Hepatocyte (in vitro differentiated cells): ENCODE data around the gene EXOC4. TPM values are rescaled to one million over a fixed set of nuclear protein-coding genes. Genes with fewer than 3 reads are reported as not detected.

Source experiments
- DNase-seq: peaks from one replicate; pipeline ENCODE4 v3.0.0-alpha.2; 2016; ENCODE audit warnings: low spot score
- H2AFZ ChIP-seq: fragments of 200-600 bp; sonication (generic); 2 replicates; pipeline ENCODE4 v1.6.0; 2016; ENCODE audit warnings: antibody characterized with exemption, mild to moderate bottlenecking
- H3K27ac ChIP-seq: fragments of 200-600 bp; sonication (generic); 2 replicates; pipeline ENCODE4 v1.5.1; 2016; ENCODE audit warnings: mild to moderate bottlenecking
- H3K27me3 ChIP-seq: fragments of 200-600 bp; sonication (generic); 2 replicates; pipeline ENCODE4 v1.6.1; 2016
- H3K36me3 ChIP-seq: fragments of 200-600 bp; sonication (generic); replicated peaks from 2 replicates; pipeline ENCODE4 v1.5.1; 2016; ENCODE audit warnings: low read depth; ENCODE audit not compliant: insufficient read depth
- H3K4me1 ChIP-seq: fragments of 200-600 bp; sonication (generic); 2 replicates; pipeline ENCODE4 v1.5.1; 2016; ENCODE audit warnings: mild to moderate bottlenecking, moderate library complexity; ENCODE audit not compliant: insufficient read depth
- H3K4me2 ChIP-seq: fragments of 200-600 bp; sonication (generic); 2 replicates; pipeline ENCODE4 v1.6.0; 2016
- H3K4me3 ChIP-seq: fragments of 200-600 bp; sonication (generic); 2 replicates; pipeline ENCODE4 v1.5.1; 2016; ENCODE audit warnings: mild to moderate bottlenecking
- H3K79me2 ChIP-seq: fragments of 200-600 bp; sonication (generic); 2 replicates; pipeline ENCODE4 v1.6.0; 2017; ENCODE audit warnings: mild to moderate bottlenecking
- H3K9me2 ChIP-seq: fragments of 200-600 bp; sonication (generic); replicated peaks from 2 replicates; pipeline ENCODE4 v1.6.0; 2017; ENCODE audit warnings: mild to moderate bottlenecking; ENCODE audit not compliant: insufficient read depth
- H3K9me3 ChIP-seq: fragments of 200-600 bp; sonication (generic); 2 replicates; pipeline ENCODE4 v1.5.1; 2016; ENCODE audit warnings: low read depth, mild to moderate bottlenecking
- H4K20me1 ChIP-seq: fragments of 200-600 bp; sonication (generic); 2 replicates; pipeline ENCODE4 v1.6.0; 2016; ENCODE audit warnings: mild to moderate bottlenecking; ENCODE audit not compliant: insufficient read depth, poor library complexity, severe bottlenecking
- EZH2 ChIP-seq: fragments of 200-600 bp; sonication (generic); IDR thresholded peaks from 2 replicates; pipeline ENCODE4 v1.6.1; 2016; ENCODE audit warnings: antibody characterized with exemption, mild to moderate bottlenecking, borderline replicate concordance
- EZH2phosphoT487 ChIP-seq: fragments of 200-600 bp; sonication (generic); IDR thresholded peaks from one replicate; pipeline ENCODE4 v1.6.1; 2018; ENCODE audit warnings: antibody characterized with exemption, mild to moderate bottlenecking, low read depth, moderate library complexity; ENCODE audit not compliant: unreplicated experiment, severe bottlenecking
- WGBS: methylation state at CpG from one replicate; pipeline ENCODE4 v1.1.6; 2016; ENCODE audit warnings: low lambda C conversion rate; ENCODE audit errors: missing lambda C conversion rate; 5-methylcytosine and 5-hydroxymethylcytosine counted together
- polyA plus RNA-seq: library from polyadenylated mRNA; unstranded; fragments of >200 nt; fragmentation: Nextera tagmentation; extraction: Ambion mirVana; gene quantifications from 2 replicates; pipeline ENCODE4 v1.2.1, GENCODE V29; 2016
- total RNA-seq: library from RNA; depleted of rRNA; stranded (reverse); fragments of >200 nt; gene quantifications from 2 replicates; pipeline ENCODE4 v1.2.3, GENCODE V29; 2014
- TF ChIP-seq, protein P1 (sequence below): fragments of 200-600 bp; sonication (generic); IDR thresholded peaks from 2 replicates; pipeline ENCODE4 v1.5.1; 2016; ENCODE audit warnings: antibody characterized with exemption, mild to moderate bottlenecking; ENCODE audit not compliant: poor library complexity

Gene EXOC4
- total and polyA plus RNA-seq, 2 experiments from 2014 or later: 34.8 to 56.1 TPM

DNA sequence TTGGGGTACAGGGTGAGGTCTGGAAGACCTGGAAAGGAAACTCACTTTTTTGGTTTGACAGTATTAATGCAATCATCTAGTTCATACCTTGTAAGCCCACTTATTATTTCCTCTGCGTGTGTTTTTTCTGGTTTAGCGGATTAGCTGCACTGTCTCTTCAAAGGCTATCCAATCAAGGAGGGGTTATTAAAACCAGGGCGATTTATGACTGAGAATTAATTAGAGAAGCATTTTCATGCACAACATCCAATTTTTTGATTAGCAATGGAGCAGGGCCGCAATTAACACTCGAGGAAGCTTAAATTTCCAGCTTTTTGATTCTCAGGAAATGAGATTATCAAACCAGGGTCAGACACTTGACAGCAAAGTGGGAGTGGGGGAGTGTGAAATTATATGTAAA lies 248.9 kb downstream of the EXOC4 start:
- TF ChIP-seq, protein P1, sequence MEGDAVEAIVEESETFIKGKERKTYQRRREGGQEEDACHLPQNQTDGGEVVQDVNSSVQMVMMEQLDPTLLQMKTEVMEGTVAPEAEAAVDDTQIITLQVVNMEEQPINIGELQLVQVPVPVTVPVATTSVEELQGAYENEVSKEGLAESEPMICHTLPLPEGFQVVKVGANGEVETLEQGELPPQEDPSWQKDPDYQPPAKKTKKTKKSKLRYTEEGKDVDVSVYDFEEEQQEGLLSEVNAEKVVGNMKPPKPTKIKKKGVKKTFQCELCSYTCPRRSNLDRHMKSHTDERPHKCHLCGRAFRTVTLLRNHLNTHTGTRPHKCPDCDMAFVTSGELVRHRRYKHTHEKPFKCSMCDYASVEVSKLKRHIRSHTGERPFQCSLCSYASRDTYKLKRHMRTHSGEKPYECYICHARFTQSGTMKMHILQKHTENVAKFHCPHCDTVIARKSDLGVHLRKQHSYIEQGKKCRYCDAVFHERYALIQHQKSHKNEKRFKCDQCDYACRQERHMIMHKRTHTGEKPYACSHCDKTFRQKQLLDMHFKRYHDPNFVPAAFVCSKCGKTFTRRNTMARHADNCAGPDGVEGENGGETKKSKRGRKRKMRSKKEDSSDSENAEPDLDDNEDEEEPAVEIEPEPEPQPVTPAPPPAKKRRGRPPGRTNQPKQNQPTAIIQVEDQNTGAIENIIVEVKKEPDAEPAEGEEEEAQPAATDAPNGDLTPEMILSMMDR: no peak
- no peak for TF ChIP-seq EZH2phosphoT487
- TF ChIP-seq EZH2: no peak
- H3K4me3 ChIP-seq: no peak overlapping the region
- H3K27me3 ChIP-seq: no peaks in the 10 kb centered on the region
- H3K9me2 ChIP-seq: no peaks in the 10 kb centered on the region
- DNase-seq: no peak
- no peaks in the 10 kb centered on the region for H3K36me3 ChIP-seq
- H2AFZ ChIP-seq: no peak overlapping the region
- H3K4me1 ChIP-seq: peaks cover 3% of the 10 kb centered on the region
- H3K27ac ChIP-seq: no peak overlapping the region
- no peaks in the 10 kb centered on the region for H3K79me2 ChIP-seq
- WGBS: 92% methylated on average over 5 of the region's 5 CpGs
- no peaks in the 10 kb centered on the region for H3K9me3 ChIP-seq
- H3K4me2 ChIP-seq: no peak overlapping the region
- no peaks in the 10 kb centered on the region for H4K20me1 ChIP-seq

DNA sequence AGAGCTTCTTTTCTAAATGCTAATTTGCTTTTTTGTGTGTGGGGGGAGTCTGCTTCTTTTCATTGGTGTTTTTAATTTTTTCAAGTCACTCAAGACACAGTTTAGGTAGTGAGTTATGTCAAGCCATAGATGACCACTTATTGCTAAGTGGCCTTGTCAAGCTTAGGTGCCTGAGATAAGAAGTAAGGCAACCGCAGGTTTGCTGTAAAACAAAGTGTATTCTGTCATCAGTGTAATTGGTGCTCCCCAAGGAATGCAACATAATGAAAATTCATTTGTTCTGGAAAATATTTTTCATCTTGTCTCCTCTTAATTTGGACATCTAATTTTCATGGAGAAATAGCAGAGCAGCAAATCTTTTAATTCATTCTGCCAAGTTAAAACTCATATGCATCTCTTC lies 249.6 kb downstream of the EXOC4 start:
- H3K4me1 ChIP-seq: peaks cover 3% of the 10 kb centered on the region
- H4K20me1 ChIP-seq: no peaks in the 10 kb centered on the region
- no peak overlapping the region for H3K27ac ChIP-seq
- H3K4me2 ChIP-seq: no peak overlapping the region
- no peaks in the 10 kb centered on the region for H3K9me3 ChIP-seq
- TF ChIP-seq, protein P1: no peak
- TF ChIP-seq EZH2phosphoT487 (no peak), EZH2 (no peak)
- H3K27me3 ChIP-seq: no peaks in the 10 kb centered on the region
- H3K9me2 ChIP-seq: no peaks in the 10 kb centered on the region
- 43% methylated on average over 1 of the region's 1 CpG for WGBS
- no peaks in the 10 kb centered on the region for H3K36me3 ChIP-seq
- no peaks in the 10 kb centered on the region for H3K79me2 ChIP-seq
- H3K4me3 ChIP-seq: no peak overlapping the region
- no peak for DNase-seq
- H2AFZ ChIP-seq: no peak overlapping the region

DNA sequence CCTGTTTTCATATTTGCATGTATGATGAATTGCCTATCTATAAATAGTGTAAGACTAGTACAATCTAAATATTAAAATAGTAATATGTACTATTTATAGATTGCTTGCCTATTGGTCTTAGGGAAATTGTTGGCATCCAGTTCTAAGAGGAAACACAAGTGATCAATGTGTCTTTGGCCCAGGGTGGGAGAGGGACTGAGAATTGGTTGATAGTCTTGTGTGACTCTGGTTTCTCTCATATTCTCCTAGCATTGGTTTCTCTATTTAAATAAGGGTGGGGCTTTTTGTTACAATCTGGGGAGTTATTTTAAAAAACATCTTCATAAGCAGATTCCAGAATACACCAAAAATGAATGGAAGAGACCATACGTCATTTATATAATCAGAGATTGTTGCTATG lies 250.1 kb downstream of the EXOC4 start:
- no peak overlapping the region for H3K27ac ChIP-seq
- WGBS: 96% methylated on average over 1 of the region's 1 CpG
- no peak overlapping the region for H3K4me2 ChIP-seq
- no peak overlapping the region for H2AFZ ChIP-seq
- no peaks in the 10 kb centered on the region for H3K9me2 ChIP-seq
- no peaks in the 10 kb centered on the region for H3K36me3 ChIP-seq
- peaks cover 3% of the 10 kb centered on the region for H3K4me1 ChIP-seq
- no peaks in the 10 kb centered on the region for H3K9me3 ChIP-seq
- no peak overlapping the region for H3K4me3 ChIP-seq
- H3K79me2 ChIP-seq: no peaks in the 10 kb centered on the region
- DNase-seq: no peak
- no peaks in the 10 kb centered on the region for H3K27me3 ChIP-seq
- TF ChIP-seq EZH2phosphoT487: no peak
- TF ChIP-seq, protein P1: no peak
- no peak for TF ChIP-seq EZH2
- no peaks in the 10 kb centered on the region for H4K20me1 ChIP-seq

DNA sequence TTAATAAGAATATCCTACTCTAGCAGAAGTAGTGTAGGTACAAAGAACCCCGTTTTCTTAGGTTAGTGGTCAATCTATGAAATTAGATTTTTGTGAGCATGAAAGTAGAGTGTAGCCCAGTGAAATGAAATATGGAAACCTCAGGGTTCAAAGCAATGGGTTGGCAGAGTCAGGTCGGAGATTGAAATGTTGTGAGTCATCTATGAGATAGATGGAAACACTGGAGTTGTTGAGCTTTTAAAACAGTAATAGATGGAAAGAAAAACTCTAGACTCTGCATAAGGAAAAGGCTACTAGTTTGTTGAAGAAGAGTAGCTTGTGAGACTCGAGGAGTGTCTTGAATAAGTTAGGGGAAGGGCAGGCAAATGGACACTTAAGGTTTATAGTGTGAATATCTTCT lies 251.9 kb downstream of the EXOC4 start:
- H3K4me2 ChIP-seq: no peak overlapping the region
- no peaks in the 10 kb centered on the region for H4K20me1 ChIP-seq
- H2AFZ ChIP-seq: no peak overlapping the region
- 87% methylated on average over 3 of the region's 3 CpGs for WGBS
- H3K4me3 ChIP-seq: no peak overlapping the region
- H3K79me2 ChIP-seq: no peaks in the 10 kb centered on the region
- TF ChIP-seq EZH2phosphoT487: no peak
- no peak for TF ChIP-seq EZH2
- TF ChIP-seq, protein P1: no peak
- no peaks in the 10 kb centered on the region for H3K9me3 ChIP-seq
- no peak overlapping the region for H3K27ac ChIP-seq
- H3K36me3 ChIP-seq: no peaks in the 10 kb centered on the region
- no peaks in the 10 kb centered on the region for H3K9me2 ChIP-seq
- peaks cover 3% of the 10 kb centered on the region for H3K4me1 ChIP-seq
- no peak for DNase-seq
- no peaks in the 10 kb centered on the region for H3K27me3 ChIP-seq
